DND-41 (cell line): ENCODE measurements around the gene SMOC2.

Source experiments
- CTCF ChIP-seq: IDR thresholded peaks from 2 replicates; pipeline ENCODE4 v1.5.1; 2012; ENCODE audit warnings: borderline replicate concordance, low read length, moderate library complexity, mild to moderate bottlenecking; ENCODE audit not compliant: poor library complexity, severe bottlenecking; ENCODE audit errors: extremely low read depth
- EZH2 ChIP-seq: IDR thresholded peaks from 3 replicates; pipeline ENCODE4 v1.6.1; 2012; ENCODE audit warnings: borderline replicate concordance, low read depth, mild to moderate bottlenecking, moderate library complexity, low read length, inconsistent platforms; ENCODE audit not compliant: severe bottlenecking

DNA sequence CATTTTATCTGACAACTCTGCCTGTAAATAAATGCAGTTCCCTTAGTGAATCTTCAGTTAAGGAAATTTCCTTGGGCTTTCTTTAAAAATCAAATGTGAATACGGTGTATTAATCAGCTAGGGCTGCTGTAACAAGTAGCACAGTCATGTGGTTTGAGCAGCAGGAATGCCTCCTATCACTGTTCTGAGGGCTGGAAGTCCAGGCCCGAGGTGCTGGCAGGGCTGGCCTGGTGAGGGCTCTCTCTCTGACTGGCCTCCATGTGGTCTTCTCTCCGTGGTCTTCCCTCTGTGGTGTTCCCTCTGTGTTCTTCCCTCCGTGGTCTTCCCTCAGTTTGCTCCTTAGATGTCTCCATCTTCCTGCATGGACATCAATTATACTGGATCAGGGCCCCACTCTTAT, 124.1 kb downstream of the SMOC2 start:
- TF ChIP-seq EZH2 (no peak), CTCF (no peak)
